Medulla oblongata (tissue), 1 donor: ENCODE measurements around the gene RPN2.

Experiments
- DNase-seq: peaks from one replicate; pipeline ENCODE4 v3.0.0-alpha.2; 2015; ENCODE audit errors: extremely low spot score

The RPN2 gene

GRCh38 chr20:37218976-37219375, 39.8 kb downstream of the RPN2 start:
- DNase-seq, result no peak

GRCh38 chr20:37219751-37220668, 40.9 kb downstream of the RPN2 start:
- DNase-seq, result no peak

- DNase-seq, result no peak
Measured at GRCh38 chr20:37220731-37221130, 41.6 kb downstream of the RPN2 start.

GRCh38 chr20:37222086-37222485, 43.0 kb downstream of the RPN2 start:
- no peak for DNase-seq

GRCh38 chr20:37223053-37223452, 43.9 kb downstream of the RPN2 start:
- peak; percentile 74 for DNase-seq

- no peak for DNase-seq
Measured at GRCh38 chr20:37225146-37225545, 46.0 kb downstream of the RPN2 start.

- DNase-seq, result no peak
Measured at GRCh38 chr20:37226889-37227288, 47.8 kb downstream of the RPN2 start.

- no peak for DNase-seq
Measured at GRCh38 chr20:37228082-37228481, 49.0 kb downstream of the RPN2 start.

- DNase-seq, result no peak
Measured at GRCh38 chr20:37228656-37229055, 49.5 kb downstream of the RPN2 start.

GRCh38 chr20:37229357-37229756, 50.2 kb downstream of the RPN2 start:
- no peak for DNase-seq

- no peak for DNase-seq
Measured at GRCh38 chr20:37230200-37230599, 51.1 kb downstream of the RPN2 start.

GRCh38 chr20:37231947-37232630, 53.0 kb downstream of the RPN2 start:
- no peak for DNase-seq

GRCh38 chr20:37233548-37234253, 54.6 kb downstream of the RPN2 start:
- no peak for DNase-seq

- no peak for DNase-seq
Measured at GRCh38 chr20:37234254-37234581, 55.1 kb downstream of the RPN2 start.

GRCh38 chr20:37235065-37235464, 55.9 kb downstream of the RPN2 start:
- DNase-seq, result no peak

GRCh38 chr20:37236462-37236861, 57.3 kb downstream of the RPN2 start:
- no peak for DNase-seq

- no peak for DNase-seq
Measured at GRCh38 chr20:37237656-37238055, 58.5 kb downstream of the RPN2 start.

GRCh38 chr20:37238426-37238825, 59.3 kb downstream of the RPN2 start:
- no peak for DNase-seq

- DNase-seq, result no peak
Measured at GRCh38 chr20:37238935-37239451, 59.9 kb downstream of the RPN2 start.

GRCh38 chr20:37240337-37241067, 61.4 kb downstream of the RPN2 start:
- DNase-seq, result no peak

- no peak for DNase-seq
Measured at GRCh38 chr20:37242503-37242902, 63.4 kb downstream of the RPN2 start.
